Lung (tissue), 12 donors: ENCODE measurements around the gene DUSP10. TPM values are rescaled to one million over a fixed set of nuclear protein-coding genes. Genes with fewer than 3 reads are reported as not detected.

Experiments used
- ATAC-seq: fragments of 200-7000 bp; cut with Tn5 transposase; one replicate; pipeline ENCODE4 v1.9.1; 2020; ENCODE audit warnings: moderate number of reproducible peaks; ENCODE audit not compliant: insufficient read depth, low FRiP score
- DNase-seq, 3 donors: peaks; one replicate each; pipeline ENCODE4 v3.0.0-alpha.2; 2013 to 2017
- H3K27ac ChIP-seq, 2 donors: one replicate each; pipeline ENCODE4 v1.5.1; 2013; ENCODE audit warnings: mild to moderate bottlenecking in 2 of 2, moderate library complexity in 2 of 2, control low read depth in 1 of 2, inconsistent platforms in 1 of 2, low read depth in 1 of 2, low read length in 1 of 2
- H3K27me3 ChIP-seq, 3 donors: one replicate each; pipeline ENCODE4 v1.5.1; 2013; ENCODE audit warnings: low read length in 2 of 3; ENCODE audit not compliant: control insufficient read depth in 3 of 3, insufficient read depth in 3 of 3
- H3K36me3 ChIP-seq, 4 donors: one replicate each; pipeline ENCODE4 v1.5.1; 2013; ENCODE audit warnings: low read length in 4 of 4, mild to moderate bottlenecking in 1 of 4, moderate library complexity in 1 of 4; ENCODE audit not compliant: control insufficient read depth in 4 of 4, insufficient read depth in 4 of 4
- H3K4me1 ChIP-seq, 5 donors: one replicate each; pipeline ENCODE4 v1.5.1; 2013; ENCODE audit warnings: low read length in 5 of 5, mild to moderate bottlenecking in 2 of 5, moderate library complexity in 1 of 5; ENCODE audit not compliant: control insufficient read depth in 5 of 5, insufficient read depth in 5 of 5
- H3K4me3 ChIP-seq: one replicate; pipeline ENCODE4 v1.5.1; 2013; ENCODE audit warnings: mild to moderate bottlenecking, control low read depth, moderate library complexity
- H3K9ac ChIP-seq, 2 donors: one replicate each; pipeline ENCODE4 v1.5.1; 2013; ENCODE audit warnings: low read length in 2 of 2, control low read depth in 1 of 2; ENCODE audit not compliant: insufficient read depth in 1 of 2
- H3K9me3 ChIP-seq, 4 donors: one replicate each; pipeline ENCODE4 v1.5.1; 2013; ENCODE audit warnings: low read length in 3 of 4, mild to moderate bottlenecking in 1 of 4, moderate library complexity in 1 of 4; ENCODE audit not compliant: control insufficient read depth in 4 of 4, insufficient read depth in 3 of 4
- CTCF ChIP-seq: IDR thresholded peaks from 2 replicates; pipeline ENCODE4 v1.5.1; 2012; ENCODE audit warnings: mild to moderate bottlenecking; ENCODE audit errors: control extremely low read depth, extremely low read depth
- WGBS, 2 donors: extraction: QIAGEN DNeasy Blood & Tissue Kit; methylation state at CpG; one replicate each; pipeline ENCODE4 v1.1.7; 2013; 5-methylcytosine and 5-hydroxymethylcytosine counted together
- polyA plus RNA-seq, 2 donors: library from polyadenylated mRNA; stranded (reverse); fragments of 200-250 nt; gene quantifications; one replicate each; pipeline ENCODE4 v1.2.1, GENCODE V29; 2013
- total RNA-seq, 2 donors: library from RNA; depleted of rRNA in 1 of 2; stranded (reverse); fragments of >200 nt in 1 of 2; gene quantifications; one replicate each; pipeline ENCODE4 v1.2.1, GENCODE V29; 2014 to 2021
- donor health status: control.
- donor health status: control.
- donor health status: Bipolar disorder and iron deficiency.
- donor health status: healthy.
- donor health status: DM: yes; HTN: yes; CAD: no.

Gene DUSP10
- total and polyA plus RNA-seq, 4 donors, result 5.3 to 17.2 (median 11.5) TPM

- Histone ChIP-seq H3K4me3 (peak overlapping the region; percentile 57), H3K4me1 (peaks cover 3 to 26% (median 8%) of the 10 kb centered on the region in 5 donors), H3K27ac (peak overlapping the region; percentile 98 to 99), H3K27me3 (no peaks in the 10 kb centered on the region), H3K9me3 (no peaks in the 10 kb centered on the region), H3K36me3 (peaks cover 0 to 2% (median under 1%) of the 10 kb centered on the region in 4 donors), H3K9ac (peak overlapping the region in 1 of 2 donors; percentile 74)
- TF ChIP-seq CTCF, result no peak
- DNase-seq (no peak), ATAC-seq (no peak)
- 41% methylated on average over 16 of the region's 16 CpGs for WGBS, 2 donors
Observed at GRCh38 chr1:221743416-221744208, 1.7 kb upstream of the DUSP10 start.

- WGBS, 2 donors, result 0% methylated on average over 59 to 98 of the region's 98 CpGs
Observed at GRCh38 chr1:221742555-221743415, 896 bp upstream of the DUSP10 start.

GRCh38 chr1:221740993-221741702 is 741 bp downstream of the DUSP10 start:
- peak overlapping the region; percentile 51 for H3K4me3 ChIP-seq
- peak; percentile 62 to 83 (median 66) for DNase-seq
- H3K9ac ChIP-seq, result peak overlapping the region; percentile 94 to 100
- no peaks in the 10 kb centered on the region for H3K9me3 ChIP-seq
- no peaks in the 10 kb centered on the region for H3K27me3 ChIP-seq
- 0% methylated on average over 36 of the region's 36 CpGs for WGBS, 2 donors
- TF ChIP-seq CTCF, result no peak
- H3K36me3 ChIP-seq, result peaks cover 0 to 14% (median 8%) of the 10 kb centered on the region in 4 donors
- no peak for ATAC-seq
- H3K27ac ChIP-seq, result peak overlapping the region; percentile 66 to 94
- H3K4me1 ChIP-seq, result peaks cover 3 to 17% (median 10%) of the 10 kb centered on the region in 5 donors

More at GRCh38 chr1:221742555-221743415, 896 bp upstream of the DUSP10 start:
- TF ChIP-seq CTCF, result no peak
- peak; percentile 78 to 88 (median 82) for DNase-seq
- H3K4me1 ChIP-seq, result peaks cover 3 to 21% (median 8%) of the 10 kb centered on the region in 5 donors
- ATAC-seq, result peak; percentile 73
- H3K4me3 ChIP-seq, result peak overlapping the region; percentile 57
- H3K9me3 ChIP-seq, result no peaks in the 10 kb centered on the region
- no peaks in the 10 kb centered on the region for H3K27me3 ChIP-seq
- H3K9ac ChIP-seq, result peak overlapping the region; percentile 92 to 95
- H3K36me3 ChIP-seq, result peaks cover 0 to 10% (median 6%) of the 10 kb centered on the region in 4 donors
- peak overlapping the region; percentile 98 to 99 for H3K27ac ChIP-seq
